HG03196 (cell line): ENCODE results near the gene SIGLEC7.

Experiments used
- ATAC-seq: cut with Tn5 transposase; IDR thresholded peaks from one replicate; pipeline ENCODE4 v1.9.1; 2021; ENCODE audit not compliant: unreplicated experiment

Gene SIGLEC7

DNA sequence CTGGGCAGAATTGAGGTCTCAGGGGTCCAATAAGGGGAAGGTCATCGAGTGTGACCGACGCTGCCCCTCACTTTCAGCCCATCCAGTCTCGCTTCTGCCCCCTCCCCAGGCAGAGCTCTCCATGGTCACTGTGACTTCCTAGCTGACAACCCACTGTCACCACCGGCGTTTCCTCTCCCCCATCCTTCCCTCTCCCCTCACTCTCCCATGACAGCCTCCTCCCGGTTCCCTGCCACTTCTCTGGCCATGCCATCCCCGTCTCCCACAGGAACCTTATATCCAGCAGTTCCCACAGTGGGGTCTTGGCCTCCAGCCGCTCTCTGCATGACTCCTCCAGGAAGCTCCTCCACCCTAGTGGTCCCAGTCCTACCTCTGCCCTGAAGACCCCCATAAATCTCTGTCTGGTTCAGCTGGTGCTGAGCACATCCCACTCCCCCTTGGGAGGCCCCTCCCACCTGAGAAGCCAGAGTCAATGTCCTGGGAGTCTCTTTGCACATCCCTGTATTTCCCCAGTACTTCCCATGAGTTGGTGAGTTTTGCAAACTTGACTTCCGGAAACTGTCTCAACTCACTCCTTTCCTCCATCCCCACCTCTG is 58.1 kb downstream of the SIGLEC7 start:
- ATAC-seq, result no peak

DNA sequence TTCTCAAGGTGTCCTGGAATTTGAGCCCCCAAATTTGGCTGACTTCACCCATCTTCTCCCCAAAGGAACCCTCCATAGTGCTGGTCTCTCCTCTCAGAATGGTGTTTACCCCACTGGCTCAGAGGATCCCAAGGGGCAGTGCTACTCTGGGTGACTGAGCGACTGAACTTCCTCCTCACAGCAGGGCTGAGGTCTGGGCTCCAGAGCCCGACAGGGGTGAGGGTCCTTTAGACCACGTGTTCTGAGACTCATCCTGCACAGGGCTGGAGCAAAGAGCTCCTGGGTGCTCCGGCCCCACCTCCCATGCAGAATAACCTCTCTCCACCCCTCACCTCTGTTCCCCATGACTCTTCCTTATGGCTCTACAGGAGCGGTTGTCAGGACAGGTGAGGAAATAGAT is 59.6 kb downstream of the SIGLEC7 start:
- no peak for ATAC-seq
